ENCODE results near the gene SUMF2.

- TF ChIP-seq CTCF (IDR thresholded peaks at IDR 0.05; ENCODE audit: low read depth, low read length) (peak; percentile 9), MYC (IDR thresholded peaks at IDR 0.05; ENCODE audit: low read depth, low read length) (peak; percentile 94), POLR2A (IDR thresholded peaks at IDR 0.05; ENCODE audit: extremely low read depth, insufficient read length) (peak; percentile 99), MAX (IDR thresholded peaks at IDR 0.05; ENCODE audit: low read depth, low read length) (peak; percentile 92)
Observed at GRCh38 chr7:56063882-56064625, at the start of gene SUMF2.

Data from NB4 (cell line).